AG09309 (cell line): ENCODE results near the gene C5orf52.
"Not testable (repeated sequence)": the region's sequence is repeated elsewhere in the genome, so short reads cannot be mapped to it uniquely, and the experiment has no call there.

Experiments used
- DNase-seq: peaks from one replicate; pipeline ENCODE4 v3.0.0-alpha.2; 2010; ENCODE audit warnings: low read depth
- H3K4me3 ChIP-seq: 2 replicates; pipeline ENCODE4 v1.5.1; 2011; ENCODE audit warnings: mild to moderate bottlenecking, low read depth, low read length, moderate library complexity; ENCODE audit not compliant: control insufficient read depth
- CTCF ChIP-seq: IDR thresholded peaks from 2 replicates; pipeline ENCODE4 v1.5.1; 2011; ENCODE audit warnings: mild to moderate bottlenecking, low read depth, low read length, inconsistent platforms; ENCODE audit not compliant: insufficient read depth, control insufficient read depth; ENCODE audit errors: missing control alignments

Gene C5orf52

GRCh38 chr5:157689942-157690689, 18.8 kb downstream of the C5orf52 start:
- no peak for DNase-seq
- TF ChIP-seq CTCF, result no peak
- H3K4me3 ChIP-seq, result no peak overlapping the region

GRCh38 chr5:157690690-157691433, 19.5 kb downstream of the C5orf52 start:
- no peak for TF ChIP-seq CTCF
- H3K4me3 ChIP-seq, result no peak overlapping the region
- no peak for DNase-seq

GRCh38 chr5:157693816-157694215, 22.5 kb downstream of the C5orf52 start:
- not testable (repeated sequence) for DNase-seq, H3K4me3 ChIP-seq

GRCh38 chr5:157696154-157696553, 24.8 kb downstream of the C5orf52 start:
- not testable (repeated sequence) for DNase-seq

GRCh38 chr5:157698674-157699073, 27.3 kb downstream of the C5orf52 start:
- DNase-seq, H3K4me3 ChIP-seq: not testable (repeated sequence)

More at GRCh38 chr5:157696154-157696553, 24.8 kb downstream of the C5orf52 start:
- not testable (repeated sequence) for H3K4me3 ChIP-seq

- H3K4me3 ChIP-seq, result no peak overlapping the region
- no peak for DNase-seq
- no peak for TF ChIP-seq CTCF
Measured at GRCh38 chr5:157703736-157704135, 32.4 kb downstream of the C5orf52 start.

- no peak for TF ChIP-seq CTCF
- no peak overlapping the region for H3K4me3 ChIP-seq
- DNase-seq, result no peak
Measured at GRCh38 chr5:157708866-157709265, 37.5 kb downstream of the C5orf52 start.

- TF ChIP-seq CTCF, result no peak
- DNase-seq, result no peak
- no peak overlapping the region for H3K4me3 ChIP-seq
Measured at GRCh38 chr5:157709346-157709745, 38.0 kb downstream of the C5orf52 start.
